GM19397 (cell line): ENCODE data around the gene PRAMEF11.

Source experiments
- ATAC-seq: cut with Tn5 transposase; IDR thresholded peaks from one replicate; pipeline ENCODE4 v1.9.1; 2021; ENCODE audit warnings: mild to moderate bottlenecking, moderate library complexity; ENCODE audit not compliant: unreplicated experiment

The PRAMEF11 gene

DNA sequence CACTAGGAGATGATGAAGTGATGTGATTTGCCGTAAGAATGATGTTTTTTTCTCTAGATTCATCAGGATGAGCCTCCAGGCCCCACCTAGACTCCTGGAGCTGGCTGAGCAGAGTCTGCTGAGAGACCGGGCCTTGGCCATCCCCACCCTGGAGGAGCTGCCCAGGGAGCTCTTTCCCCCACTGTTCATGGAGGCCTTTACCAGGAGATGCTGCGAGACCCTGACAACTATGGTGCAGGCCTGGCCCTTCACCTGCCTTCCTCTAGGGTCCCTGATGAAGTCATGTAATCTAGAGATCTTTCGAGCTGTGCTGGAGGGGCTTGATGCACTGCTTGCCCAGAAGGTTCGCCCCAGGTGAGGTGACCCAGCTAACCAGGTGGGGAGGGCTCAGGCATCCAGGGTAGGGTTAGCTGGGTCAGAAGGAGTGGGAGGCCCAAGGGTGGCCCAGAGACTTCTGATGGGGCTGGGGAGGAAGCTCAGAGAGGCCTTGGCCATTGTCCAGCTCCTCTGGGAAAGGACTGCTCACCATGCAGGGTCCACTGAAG is 56.3 kb downstream of the PRAMEF11 start:
- no peak for ATAC-seq
